HG03039 (cell line): ENCODE measurements around the gene TNRC6A.
"Not testable (repeated sequence)": the region's sequence is repeated elsewhere in the genome, so short reads cannot be mapped to it uniquely, and the experiment has no call there.

Experiments used
- ATAC-seq: cut with Tn5 transposase; IDR thresholded peaks from one replicate; pipeline ENCODE4 v1.9.1; 2021; ENCODE audit warnings: mild to moderate bottlenecking, moderate library complexity; ENCODE audit not compliant: unreplicated experiment

TNRC6A gene

DNA sequence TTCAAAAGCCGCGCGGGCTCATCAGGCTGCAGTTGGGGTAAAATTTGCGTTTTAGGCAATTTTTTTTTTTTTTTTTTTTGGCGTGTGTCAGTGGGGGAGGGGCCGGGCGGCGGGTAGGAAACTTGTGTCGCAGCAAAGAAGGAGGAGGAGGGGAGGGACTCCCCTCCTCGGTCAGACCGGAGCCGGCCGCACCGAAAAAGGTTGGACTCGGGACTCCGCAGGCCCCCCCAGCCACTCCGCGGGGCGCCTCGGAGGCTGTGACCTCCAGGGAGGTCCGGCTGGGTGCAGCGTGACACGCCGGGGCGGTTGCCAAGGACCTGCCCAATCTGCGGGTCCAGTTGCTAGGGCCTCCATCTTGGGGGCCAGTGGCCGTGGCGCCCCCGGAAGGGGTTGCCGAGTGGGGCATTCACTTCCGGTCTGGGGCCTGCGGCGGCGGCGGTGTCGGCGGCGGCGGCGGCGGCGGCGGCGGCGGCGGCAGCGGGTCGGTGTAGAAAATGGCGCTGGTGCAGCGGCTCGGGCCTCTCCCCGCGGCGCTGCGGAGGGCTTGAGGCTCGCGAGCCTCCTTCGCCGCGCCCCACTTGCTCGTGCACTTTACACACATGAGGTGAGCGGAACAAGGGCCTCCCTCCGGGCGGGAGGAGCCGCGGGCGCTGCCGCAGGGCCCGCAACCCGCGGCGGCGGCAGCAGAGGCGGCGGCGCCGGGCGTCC lies at the start of gene TNRC6A:
Gene TNRC6A (plus strand): TSS at position 409 of the 708 bp plus-strand sequence. CDS start 191 bp downstream, at position 600.
- peak; percentile 90 for ATAC-seq

GRCh38 chr16:24681793-24682192 lies 47.7 kb upstream of the TNRC6A start:
- ATAC-seq = no peak

DNA sequence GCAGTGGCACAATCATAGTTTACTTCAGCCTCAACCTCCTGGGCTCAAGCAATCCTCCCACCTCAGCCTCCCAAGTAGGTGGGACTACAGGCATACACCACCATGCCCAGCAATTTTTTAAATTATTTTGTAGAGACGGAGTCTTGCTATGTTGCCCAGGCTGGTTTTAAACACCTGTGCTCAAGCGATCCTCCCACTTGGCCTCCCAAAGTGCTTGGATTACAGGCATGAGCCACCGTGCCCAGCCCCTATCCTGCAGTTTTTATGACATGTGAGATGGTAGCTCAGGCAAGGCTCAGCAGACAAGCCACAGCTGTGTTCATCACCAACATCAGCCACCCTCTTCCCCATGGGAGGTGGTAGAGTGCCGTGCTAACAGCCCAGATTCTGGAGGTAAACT lies 46.2 kb upstream of the TNRC6A start:
- no peak for ATAC-seq

DNA sequence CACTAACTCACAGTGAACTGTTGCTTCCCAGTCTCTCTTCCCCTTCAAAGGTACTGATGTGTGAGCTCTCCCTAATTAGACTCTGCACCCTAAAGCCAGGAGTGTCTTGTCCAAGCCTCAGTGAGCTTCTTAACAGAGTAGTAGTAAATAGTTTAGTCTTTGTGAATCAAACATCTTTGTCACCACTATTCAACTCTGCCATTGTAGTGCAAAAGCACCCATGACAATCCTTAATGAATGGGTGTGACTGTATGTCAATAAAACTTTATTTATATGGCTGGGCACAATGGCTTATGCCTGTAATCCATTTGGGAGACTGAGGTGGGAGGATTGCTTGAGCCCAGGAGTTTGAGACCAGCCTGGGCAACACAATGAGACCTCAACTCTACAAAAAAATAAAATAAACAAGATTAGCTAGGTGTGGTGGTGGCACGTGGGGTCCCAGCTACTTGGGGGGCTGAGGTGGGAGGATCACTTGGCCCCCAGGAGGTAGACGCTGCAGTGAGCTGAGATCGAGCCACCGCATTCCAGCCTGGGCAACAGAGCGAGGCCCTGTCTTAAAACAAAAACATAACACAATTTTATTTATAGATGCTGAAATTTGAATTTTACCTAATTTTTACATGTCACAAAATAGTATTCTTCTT lies 45.5 kb upstream of the TNRC6A start:
- ATAC-seq = no peak

- ATAC-seq = no peak
Observed at GRCh38 chr16:24685539-24686432, 43.7 kb upstream of the TNRC6A start.

- ATAC-seq = no peak
Observed at GRCh38 chr16:24686678-24687077, 42.8 kb upstream of the TNRC6A start.

DNA sequence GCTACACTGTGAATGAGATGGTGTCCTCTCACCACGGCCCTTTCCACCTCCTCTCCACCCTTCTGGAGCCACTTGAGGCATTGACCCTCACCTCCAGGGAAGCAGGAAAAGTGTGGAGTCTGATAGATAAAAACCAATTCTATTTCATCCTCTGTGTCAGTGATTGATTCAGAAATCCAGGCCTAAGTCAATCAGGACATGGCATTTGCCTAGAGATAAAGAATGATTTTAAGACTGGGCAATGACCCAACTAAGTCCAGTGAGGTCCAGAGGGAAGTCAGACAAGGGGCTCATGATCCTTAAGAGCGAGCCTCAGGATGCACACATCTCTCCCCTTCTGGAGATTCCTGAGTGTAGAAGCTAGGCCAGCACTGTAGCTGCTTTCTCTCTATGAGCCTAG lies 41.1 kb upstream of the TNRC6A start:
- no peak for ATAC-seq

GRCh38 chr16:24689128-24689527 lies 40.3 kb upstream of the TNRC6A start:
- no peak for ATAC-seq

DNA sequence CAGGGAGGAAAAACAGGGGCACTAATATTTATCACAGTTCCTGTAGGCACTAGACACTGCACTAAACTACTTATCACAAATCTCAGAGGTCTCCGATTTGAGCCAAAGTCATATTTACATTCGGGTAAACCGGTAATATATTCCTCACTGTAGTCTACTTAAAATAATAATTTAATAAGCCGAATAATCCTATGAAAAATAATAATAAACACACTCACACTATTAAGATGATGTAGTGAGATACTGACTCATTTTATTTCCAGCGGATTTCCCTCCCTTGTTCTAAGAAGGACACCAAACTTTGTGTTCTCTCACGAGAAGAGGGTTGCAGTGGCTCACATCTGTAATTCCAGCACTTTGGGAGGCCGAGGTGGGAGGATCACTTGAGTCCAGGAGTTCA lies 36.6 kb upstream of the TNRC6A start:
- ATAC-seq = no peak

DNA sequence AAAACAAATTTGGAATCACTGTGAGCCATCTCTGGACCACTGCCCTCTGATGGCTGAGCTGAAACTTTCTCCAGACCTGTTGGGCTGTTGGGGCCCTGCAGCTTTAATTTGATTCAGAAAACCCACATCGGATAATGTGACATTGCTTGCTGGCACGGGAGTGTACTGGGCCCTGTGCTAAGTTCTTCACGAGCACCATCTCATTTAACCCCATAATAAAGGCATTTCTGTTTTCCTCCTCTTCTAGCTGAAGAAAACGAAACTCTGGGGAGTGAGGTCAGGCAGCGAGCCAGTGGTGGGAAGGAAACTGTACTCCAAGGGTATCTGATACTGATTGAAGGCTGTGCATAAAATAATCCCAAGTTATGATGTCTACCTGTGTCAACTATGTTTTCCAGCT lies 34.5 kb upstream of the TNRC6A start:
- ATAC-seq = no peak

GRCh38 chr16:24696699-24697098 lies 32.8 kb upstream of the TNRC6A start:
- no peak for ATAC-seq

DNA sequence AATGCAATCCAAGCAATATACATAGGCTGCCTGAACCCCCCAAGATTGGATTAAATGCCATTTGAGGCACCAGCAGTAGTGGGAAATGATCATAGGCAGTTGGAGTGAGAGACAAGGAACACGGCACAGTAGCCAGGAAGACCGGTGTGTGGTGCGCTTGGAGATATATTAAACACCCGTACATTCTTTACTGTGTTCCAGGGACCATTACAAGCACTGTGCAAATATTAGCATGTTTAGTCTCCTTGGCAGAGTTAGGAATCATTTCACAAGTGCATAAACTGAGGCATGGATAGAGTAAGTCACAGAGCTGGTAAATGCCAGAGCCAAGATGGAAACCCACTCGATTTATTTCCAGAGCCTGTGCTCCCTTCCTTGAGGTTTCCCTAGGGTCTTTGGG lies 31.1 kb upstream of the TNRC6A start:
- no peak for ATAC-seq

- ATAC-seq = no peak
Observed at GRCh38 chr16:24699151-24699723, 30.2 kb upstream of the TNRC6A start.

- ATAC-seq = no peak
Observed at GRCh38 chr16:24700549-24701392, 28.7 kb upstream of the TNRC6A start.

DNA sequence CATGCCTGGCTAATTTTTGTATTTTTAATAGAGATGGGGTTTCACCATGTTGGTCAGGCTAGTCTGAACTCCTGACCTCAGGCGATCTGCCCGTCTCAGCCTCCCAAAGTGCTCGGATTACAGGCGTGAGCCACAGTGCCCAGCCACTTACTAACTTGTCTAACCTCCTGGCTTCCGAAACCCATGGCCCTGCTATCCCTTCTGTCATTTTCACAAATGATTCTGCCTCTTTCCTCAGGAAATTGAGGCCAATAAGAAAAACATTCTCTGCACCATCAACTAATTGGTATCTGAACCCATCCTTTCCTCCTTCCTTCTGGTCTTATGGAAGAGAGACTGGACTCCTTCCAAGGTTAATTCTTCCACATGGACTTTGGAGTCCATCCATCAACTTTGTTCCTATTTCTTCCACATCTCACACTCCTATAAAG lies 27.9 kb upstream of the TNRC6A start:
- no peak for ATAC-seq

GRCh38 chr16:24707760-24708159 lies 21.7 kb upstream of the TNRC6A start:
- not testable (repeated sequence) for ATAC-seq

GRCh38 chr16:24713379-24713778 lies 16.1 kb upstream of the TNRC6A start:
- no peak for ATAC-seq

DNA sequence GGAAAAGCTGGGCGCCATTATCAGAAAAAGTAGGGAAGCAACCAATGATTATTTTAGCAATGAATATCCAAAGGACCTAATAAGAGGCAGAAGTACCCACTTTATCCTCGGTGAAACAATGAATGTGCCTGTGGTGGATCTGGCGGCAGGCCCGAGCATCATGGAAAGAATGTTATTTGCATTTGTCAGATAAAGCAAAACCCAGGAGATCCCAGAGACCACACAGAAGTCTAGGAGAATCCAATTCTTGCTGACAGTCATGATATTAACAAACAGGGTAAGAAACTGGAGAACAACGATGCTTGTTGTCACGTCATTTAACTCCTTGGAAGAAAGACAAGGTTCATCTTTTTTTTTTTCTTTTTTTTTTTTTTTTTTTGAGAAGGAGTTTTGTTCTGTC lies 12.0 kb upstream of the TNRC6A start:
- ATAC-seq = no peak

- no peak for ATAC-seq
Observed at GRCh38 chr16:24718967-24719521, 10.4 kb upstream of the TNRC6A start.

DNA sequence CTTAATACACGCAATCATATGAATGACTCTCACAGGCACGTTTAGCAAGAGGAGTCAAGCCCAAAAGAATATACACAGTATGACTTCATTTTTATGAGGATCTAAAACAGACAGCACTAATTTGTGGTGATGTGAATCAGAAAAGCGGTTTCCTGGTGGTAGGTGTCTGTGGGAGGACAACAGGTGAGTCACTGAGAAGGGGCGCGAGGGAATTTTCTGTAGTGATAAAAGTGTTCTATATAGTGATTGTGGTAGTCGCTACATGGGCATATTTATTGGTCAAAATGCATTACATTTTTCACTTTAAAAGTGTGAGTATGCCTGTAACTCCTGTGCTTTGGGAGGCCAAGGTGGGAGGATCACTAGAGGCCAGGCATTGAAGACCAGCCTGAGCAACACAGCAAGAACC lies 7.6 kb upstream of the TNRC6A start:
- no peak for ATAC-seq
